Activated CD4-positive, CD25-positive, alpha-beta regulatory T cell treated with anti-CD3 and anti-CD28 coated beads, Interleukin-2, amount 50 U/mL, for 72 hours (primary cell): ENCODE results near the gene MMGT1.

Experiments used
- DNase-seq: peaks from one replicate; pipeline ENCODE4 v3.0.0; 2021

The MMGT1 gene

DNA sequence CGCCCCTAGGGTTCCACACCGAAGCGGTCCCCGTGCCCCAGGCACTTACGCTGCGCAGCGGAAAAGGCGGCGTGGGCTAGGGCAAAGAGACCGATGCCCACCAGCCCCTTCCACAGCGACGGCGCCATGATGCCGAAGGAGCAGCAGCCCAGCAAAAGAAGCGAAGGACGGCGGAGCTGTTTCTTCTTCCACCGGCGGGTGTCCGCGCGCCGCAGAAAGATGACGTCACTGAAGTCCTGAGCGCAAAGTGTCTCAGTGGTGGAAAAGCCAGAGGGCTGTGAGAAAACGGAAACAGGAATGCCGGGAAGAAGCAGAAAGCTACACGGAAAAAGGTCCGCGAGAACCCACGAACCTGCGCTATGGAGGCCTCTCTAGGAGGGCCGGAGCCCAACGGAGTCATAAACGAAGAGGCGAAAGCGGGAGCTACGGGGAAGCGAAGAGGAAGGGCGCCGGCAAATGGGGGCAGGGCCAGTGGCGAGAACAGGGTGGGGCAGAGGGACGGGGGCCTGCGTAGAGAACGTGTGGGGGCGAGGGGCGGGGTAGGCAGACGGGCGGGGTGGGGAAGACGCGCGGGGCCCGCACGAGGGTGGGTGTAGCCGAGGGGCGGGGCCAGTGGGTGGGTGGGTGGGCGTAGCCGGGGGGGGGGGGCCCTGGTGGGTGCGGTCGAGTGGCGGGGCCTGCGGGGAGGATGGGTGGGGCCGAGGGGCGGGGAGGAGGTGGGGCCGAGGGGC lies at the start of gene MMGT1:
TSS of gene MMGT1 (minus strand) at position 441 of the 731 bp plus-strand sequence. CDS start at position 128, 313 bp downstream.
- peak; percentile 72 for DNase-seq

DNA sequence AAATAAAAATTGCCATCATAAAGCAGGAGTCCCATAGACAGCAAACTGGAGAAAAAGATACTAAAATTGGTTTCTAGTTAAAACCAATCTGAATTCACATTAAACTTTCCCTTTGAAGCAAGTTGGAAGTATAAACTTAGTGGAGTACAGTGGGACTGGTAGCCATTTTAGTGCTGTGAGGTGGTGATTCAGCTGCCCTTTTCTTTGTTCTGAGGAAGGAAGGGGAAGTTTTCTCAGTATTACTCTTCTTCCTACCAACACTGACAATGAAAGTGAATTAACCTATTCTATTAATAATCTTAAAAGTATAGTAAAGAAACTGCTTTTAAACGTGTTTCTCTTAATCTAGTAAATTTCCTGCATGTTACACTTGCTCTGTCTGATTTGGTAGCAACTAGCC lies 48.1 kb upstream of the MMGT1 start:
- DNase-seq, result no peak

DNA sequence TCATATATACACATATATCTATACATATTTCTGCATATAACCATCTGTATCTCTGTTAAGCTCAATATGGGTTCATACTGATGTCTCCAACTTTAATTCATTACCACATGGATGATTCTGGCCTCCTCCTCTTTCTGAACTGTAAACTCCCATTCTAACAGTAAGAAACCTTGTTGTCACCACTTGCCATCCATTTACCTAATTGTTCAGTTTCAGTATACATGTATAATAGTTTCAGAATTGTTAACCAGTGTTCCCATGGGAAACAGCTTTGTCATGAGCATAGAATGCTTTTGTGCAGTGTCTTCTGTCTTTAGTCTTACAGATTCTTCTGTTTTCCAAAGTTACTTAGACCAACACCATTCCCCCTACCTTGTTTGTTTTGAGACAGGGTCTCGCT lies 47.4 kb upstream of the MMGT1 start:
- DNase-seq, result no peak

DNA sequence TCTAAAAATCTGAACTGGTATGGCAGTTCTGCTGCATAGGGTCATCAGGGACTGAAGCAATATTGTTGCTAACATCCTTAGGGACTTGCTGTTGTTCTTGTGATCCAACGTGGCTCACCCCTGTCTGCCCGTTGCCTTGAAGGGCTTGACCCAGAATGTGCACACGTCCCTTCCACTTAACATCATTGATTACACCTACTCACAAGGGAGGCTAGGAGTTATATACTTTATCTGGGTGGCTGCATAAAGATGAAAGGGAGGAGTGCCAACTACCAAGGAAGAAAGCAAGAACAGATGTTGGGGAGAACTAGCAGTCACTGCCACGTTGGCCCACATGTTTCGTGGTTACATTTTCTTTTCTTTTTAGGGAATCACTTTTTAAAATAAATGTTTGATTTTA lies 45.4 kb upstream of the MMGT1 start:
- no peak for DNase-seq

DNA sequence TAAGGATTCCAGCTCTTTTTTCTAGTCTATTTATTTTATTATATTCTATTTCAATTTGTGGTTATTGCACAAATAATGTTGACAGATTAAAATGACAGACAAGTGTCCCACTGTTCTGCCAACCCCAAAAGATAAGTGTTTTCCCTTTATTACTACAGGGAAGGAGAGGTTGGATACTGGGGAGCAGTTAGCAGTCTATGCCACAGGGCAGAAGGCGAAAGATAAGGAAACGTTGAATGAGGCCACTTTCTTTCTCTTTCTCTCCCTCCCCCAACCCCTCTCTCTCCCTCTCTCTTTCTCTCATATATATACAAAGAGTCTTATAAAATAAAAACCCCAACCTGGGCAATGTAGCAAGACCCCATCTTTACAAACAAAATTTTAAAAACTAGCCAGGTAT lies 43.1 kb upstream of the MMGT1 start:
- no peak for DNase-seq

- DNase-seq, result no peak
Measured at GRCh38 chrX:136015016-136015415, 41.2 kb upstream of the MMGT1 start.

GRCh38 chrX:135988245-135988644 lies 14.5 kb upstream of the MMGT1 start:
- DNase-seq, result no peak

DNA sequence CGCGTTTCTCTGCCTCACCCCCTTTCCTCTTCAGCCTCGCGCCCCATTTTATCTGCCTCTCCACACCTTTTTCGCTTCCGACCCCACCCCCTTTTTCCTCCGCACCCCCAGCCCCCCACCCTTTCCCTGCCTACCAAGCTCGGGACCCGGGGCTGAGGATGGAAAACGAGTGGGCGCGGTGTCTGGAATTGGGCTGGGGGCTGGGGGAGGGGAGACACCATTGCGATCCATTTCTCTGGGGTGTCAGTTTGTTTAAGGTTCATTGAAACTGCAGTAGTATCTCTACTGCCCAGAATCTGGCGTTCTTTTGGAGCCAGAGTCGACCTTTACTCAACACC lies 12.2 kb upstream of the MMGT1 start:
- no peak for DNase-seq

GRCh38 chrX:135985157-135985972 lies 11.6 kb upstream of the MMGT1 start, which contains the start of gene SLC9A6:
Gene SLC9A6 (plus strand): TSS chrX:135985435. CDS start chrX:135985659, 224 bp downstream.
- DNase-seq, result peak; percentile 68

- DNase-seq, result no peak
Measured at GRCh38 chrX:135984791-135985156, 11.0 kb upstream of the MMGT1 start.

DNA sequence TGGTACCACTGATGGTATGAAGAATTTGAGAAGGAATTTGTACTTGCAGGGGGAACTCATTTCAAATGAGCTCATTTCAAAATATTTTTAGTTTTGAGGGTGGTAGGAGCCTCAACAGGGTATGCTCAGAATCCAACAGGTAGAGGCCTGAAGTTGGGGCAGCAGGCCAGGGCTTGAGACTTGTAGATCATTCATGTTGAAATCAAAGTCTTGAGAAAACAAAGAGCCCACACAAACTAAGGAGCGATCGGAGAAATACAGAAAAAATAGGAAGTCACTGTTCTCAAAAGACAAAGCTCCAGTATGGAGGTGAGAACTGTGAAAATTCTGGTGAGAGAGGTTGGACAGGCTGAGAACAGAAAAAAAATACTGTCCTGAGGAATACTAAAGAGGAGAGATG lies 10.5 kb upstream of the MMGT1 start:
- no peak for DNase-seq

DNA sequence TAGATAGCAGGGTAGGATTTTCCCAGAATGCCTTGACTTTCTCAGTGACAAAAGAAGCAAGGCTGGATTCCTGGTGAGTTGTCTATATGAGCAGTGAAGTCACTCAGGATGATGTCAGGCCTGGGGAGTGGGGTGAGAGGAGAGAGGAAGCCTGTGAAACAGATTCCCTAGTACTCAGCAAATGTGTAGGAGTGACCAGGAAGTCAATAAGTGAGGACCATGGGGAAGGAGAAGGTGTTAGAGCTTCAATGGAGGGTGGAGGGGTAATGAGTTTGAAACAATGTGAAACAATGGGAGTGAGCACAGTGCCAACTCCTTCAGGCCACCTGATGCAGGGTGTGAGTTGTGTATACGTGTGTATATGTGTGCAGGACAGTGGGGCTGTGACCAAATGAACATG lies 9.1 kb upstream of the MMGT1 start:
- DNase-seq, result no peak

GRCh38 chrX:135981668-135982067 lies 7.9 kb upstream of the MMGT1 start:
- DNase-seq, result no peak

GRCh38 chrX:135981010-135981409 lies 7.2 kb upstream of the MMGT1 start:
- DNase-seq, result no peak

DNA sequence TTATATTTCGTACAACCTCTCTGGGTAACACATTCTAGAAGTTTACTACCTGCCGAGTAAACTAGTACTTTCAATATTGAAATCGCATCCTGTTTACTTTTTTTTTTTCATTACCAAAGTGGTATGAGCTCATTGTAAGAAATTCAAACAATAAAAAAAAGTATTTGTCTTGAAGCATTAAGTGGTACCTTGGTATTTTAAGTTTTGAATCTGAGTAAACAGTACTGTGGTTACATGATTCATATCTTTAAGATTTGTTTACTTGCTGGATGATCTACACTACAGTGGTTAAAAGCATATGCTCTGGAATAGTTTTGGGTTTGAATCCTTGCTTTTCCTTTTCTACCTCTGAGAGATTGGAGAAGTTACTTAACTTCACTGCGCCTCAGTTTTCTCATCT lies 3.8 kb upstream of the MMGT1 start:
- DNase-seq, result no peak

DNA sequence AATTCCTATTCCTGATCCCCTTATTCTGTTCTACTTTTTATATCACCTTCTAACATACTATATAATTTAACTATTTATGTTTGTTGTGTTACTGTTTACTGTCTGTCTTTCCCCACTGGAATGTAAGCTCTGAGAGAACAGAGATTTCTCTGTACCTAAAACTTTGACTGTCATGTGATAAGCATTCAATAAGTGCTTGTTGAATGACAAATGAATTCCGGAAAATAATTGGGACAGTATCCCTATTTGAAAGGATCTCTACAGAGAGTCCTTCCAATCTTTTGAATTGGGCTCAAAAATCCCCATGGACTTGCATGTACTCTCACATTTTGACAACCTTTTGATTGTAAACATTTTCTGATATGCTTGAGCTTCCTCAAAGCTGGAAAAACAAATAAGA lies 1.6 kb upstream of the MMGT1 start:
- DNase-seq, result no peak

DNA sequence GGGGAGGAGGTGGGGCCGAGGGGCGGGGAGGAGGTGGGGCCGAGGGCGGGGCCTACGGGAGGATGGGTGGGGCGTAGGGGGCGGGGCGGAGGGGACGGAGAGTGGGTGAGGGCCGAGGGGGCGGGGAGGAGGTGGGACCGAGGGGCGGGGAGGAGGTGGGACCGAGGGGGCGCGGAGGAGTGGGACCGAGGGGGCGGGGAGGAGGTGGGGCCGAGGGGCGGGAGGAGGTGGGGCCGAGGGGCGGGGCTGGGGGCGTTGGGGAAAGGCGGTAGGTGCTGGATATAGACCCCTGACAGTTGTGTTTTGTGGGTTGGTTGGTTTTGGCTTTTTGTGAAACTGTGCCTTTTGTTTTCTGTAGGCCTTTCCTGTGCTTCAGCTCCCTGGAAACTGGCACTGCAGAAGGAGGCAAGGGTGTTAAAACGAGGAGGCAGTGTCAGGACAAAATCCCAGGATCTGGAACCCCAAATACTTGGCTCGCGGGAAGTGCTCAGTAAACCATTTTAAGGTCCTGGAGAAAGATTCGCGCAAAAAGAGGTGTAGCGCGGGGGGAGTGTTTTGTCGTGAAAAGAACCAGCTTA lies 580 bp upstream of the MMGT1 start:
- peak; percentile 57 for DNase-seq

DNA sequence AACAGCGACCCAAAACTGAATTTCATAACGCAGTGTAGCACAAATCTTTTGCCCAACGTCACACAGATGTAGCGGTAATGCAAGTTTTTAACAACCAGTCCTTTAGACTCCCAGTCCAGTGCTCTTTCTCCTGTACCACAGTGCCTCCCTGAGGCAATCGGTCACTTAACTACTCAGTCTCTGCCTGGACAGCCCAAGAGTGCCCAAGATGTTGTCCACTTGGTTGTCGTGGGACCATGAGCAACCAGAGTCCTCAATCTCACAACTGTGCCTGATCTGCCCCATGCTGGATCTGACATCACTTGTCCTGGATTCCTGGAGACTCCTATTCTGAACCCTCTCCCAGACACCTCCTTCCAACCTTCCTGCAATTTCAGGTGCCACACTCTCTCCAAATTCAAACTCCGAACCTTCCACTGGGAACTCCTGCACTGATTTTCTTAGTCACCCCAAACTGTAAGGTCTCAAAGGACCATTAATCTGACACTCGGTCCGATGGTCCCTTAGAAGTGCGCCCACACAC lies 702 bp downstream of the MMGT1 start:
- DNase-seq, result no peak

DNA sequence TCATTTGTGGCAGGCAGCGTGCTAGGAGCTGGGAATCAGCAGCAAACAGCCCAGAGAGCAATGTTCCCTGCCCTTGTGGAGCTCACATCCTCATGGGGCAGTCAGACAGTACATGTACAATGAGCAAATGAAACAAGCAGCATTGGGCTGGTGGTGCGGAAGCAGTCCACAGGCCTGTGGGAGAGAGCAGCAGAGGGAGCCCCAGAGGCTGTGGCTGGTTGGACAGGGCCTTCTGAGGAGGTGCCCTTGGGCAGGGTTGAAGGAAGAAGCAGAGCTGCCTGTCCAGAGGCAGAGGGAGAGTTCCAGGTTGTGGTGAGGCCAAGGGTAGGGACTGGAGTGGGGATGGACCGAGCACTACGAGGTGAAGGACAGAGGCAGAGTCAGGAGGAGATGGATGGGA lies 22.5 kb downstream of the MMGT1 start:
- DNase-seq, result no peak

- DNase-seq, result no peak
Measured at GRCh38 chrX:135944486-135944885, 29.3 kb downstream of the MMGT1 start.

- DNase-seq, result peak; percentile 51
Measured at GRCh38 chrX:135931644-135932487, 41.9 kb downstream of the MMGT1 start.

- no peak for DNase-seq
Measured at GRCh38 chrX:135927897-135928296, 45.9 kb downstream of the MMGT1 start.

GRCh38 chrX:135923353-135923752 lies 50.4 kb downstream of the MMGT1 start:
- DNase-seq, result no peak
